ENCODE measurements around the gene KRTAP9-6.

Gene KRTAP9-6

GRCh38 chr17:41308251-41308917, 43.2 kb downstream of the KRTAP9-6 start:
- CTCF ChIA-PET, result interaction anchor here (1.7 to 2.6 kb wide), 2 partner anchors 14 to 22 kb away, joined by 7 to 9 read pairs; no protein-coding TSS in a partner anchor
- no peak overlapping the region for H3K4me3 ChIP-seq (ENCODE audit: low read depth, low read length)
- no peak for TF ChIP-seq CTCF (IDR thresholded peaks at IDR 0.05; ENCODE audit: insufficient read depth, low read length, missing control alignments)
- DNase-seq (ENCODE audit: low read depth, low spot score), result no peak
- POLR2A ChIA-PET, result no interaction called here

DNA sequence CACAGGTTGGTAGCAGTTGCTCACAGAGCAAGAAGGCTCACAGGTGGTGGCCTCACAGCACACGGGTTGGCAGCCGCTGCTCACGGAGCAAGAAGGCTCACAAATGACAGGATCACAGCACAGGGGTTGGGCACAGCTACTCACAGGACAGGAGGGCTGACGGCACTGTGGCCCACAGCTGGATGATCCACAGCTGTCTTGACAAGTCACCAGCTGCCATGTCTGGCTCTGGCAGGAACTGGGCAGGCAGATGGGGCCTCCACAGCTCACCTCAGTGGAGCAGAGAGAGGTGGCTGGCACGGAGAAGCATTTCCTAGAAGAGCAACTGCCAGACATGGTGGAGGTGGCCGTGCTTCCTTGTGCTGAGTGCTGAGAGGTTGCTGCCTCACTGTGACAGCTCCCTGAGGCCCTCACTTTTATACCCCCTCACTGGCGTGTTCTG, 43.8 kb downstream of the KRTAP9-6 start, which contains the start of gene KRTAP16-1:
Gene KRTAP16-1 (minus strand): TSS at position 392 of the 442 bp plus-strand sequence. CDS start 56 bp downstream, at position 336.
- ChIA-PET CTCF (interaction anchor here (1.7 to 2.6 kb wide), 2 partner anchors 13 to 21 kb away, joined by 7 to 9 read pairs; no protein-coding TSS in a partner anchor), POLR2A (no interaction called here)
- TF ChIP-seq CTCF (IDR thresholded peaks at IDR 0.05; ENCODE audit: insufficient read depth, low read length, missing control alignments), result no peak
- DNase-seq (ENCODE audit: low read depth, low spot score), result no peak
- H3K4me3 ChIP-seq (ENCODE audit: low read depth, low read length), result no peak within 1 kb of the TSS

GRCh38 chr17:41311111-41311510, 45.9 kb downstream of the KRTAP9-6 start:
- ChIA-PET POLR2A (no interaction called here), CTCF (interaction anchor here (1.7 kb wide), 1 partner anchor 11 kb away, joined by 12 read pairs; no protein-coding TSS in a partner anchor)
- DNase-seq (ENCODE audit: low read depth, low spot score), result no peak
- TF ChIP-seq CTCF (IDR thresholded peaks at IDR 0.05; ENCODE audit: insufficient read depth, low read length, missing control alignments), result no peak
- no peak overlapping the region for H3K4me3 ChIP-seq (ENCODE audit: low read depth, low read length)

- POLR2A ChIA-PET, result no interaction called here
- CTCF ChIA-PET, result interaction anchor here (1.2 to 11.4 kb wide), 2 partner anchors 16 to 234 kb away, joined by 4 to 90 read pairs; no protein-coding TSS in a partner anchor
- no peak for DNase-seq (ENCODE audit: low read depth, low spot score)
- no peak within 1 kb of the TSS for H3K4me3 ChIP-seq (ENCODE audit: low read depth, low read length)
- TF ChIP-seq CTCF (IDR thresholded peaks at IDR 0.05; ENCODE audit: insufficient read depth, low read length, missing control alignments), result no peak
These were observed 50.1 kb downstream of the KRTAP9-6 start, which contains the start of gene KRTAP17-1 for GRCh38 chr17:41315204-41315794. KRTAP17-1 (minus strand) TSS chr17:41315710; CDS start chr17:41315650, 60 bp downstream.
